Activated CD4-positive, alpha-beta T cell treated with anti-CD3 and anti-CD28 coated beads, Interleukin-2, Interleukin-4, amounts not matched to agents 100 ng/mL and 50 ng/mL, durations not matched to agents 16 hours and 8 hours (primary cell): ENCODE measurements around the gene MS4A6A.
"Not testable (repeated sequence)": the region's sequence is repeated elsewhere in the genome, so short reads cannot be mapped to it uniquely, and the experiment has no call there.

Experiments used
- DNase-seq: peaks from one replicate; pipeline ENCODE4 v3.0.0-alpha.2; 2020; ENCODE audit warnings: low spot score

Gene MS4A6A

GRCh38 chr11:60183591-60184205, 815 bp upstream of the MS4A6A start:
- DNase-seq: no peak

DNA sequence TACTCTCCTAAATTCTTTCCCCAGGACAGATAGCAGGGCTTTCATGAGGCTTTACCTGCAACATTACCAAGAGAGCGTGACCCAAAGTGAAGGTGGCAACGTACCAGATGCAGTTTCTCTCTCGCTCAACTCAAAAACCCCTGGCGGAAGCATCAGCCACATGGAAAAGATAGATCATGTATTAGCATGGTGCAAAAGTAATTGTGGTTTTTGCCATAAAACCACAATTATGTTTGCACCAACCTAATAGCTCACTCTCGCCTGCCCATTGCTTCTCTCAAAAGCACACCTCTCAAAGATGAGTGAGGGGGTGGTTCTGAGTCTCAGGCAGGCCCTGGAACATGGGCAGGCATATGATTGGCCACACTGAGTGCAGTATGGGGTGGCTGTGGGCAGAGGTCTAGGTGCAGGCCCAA, 7.0 kb downstream of the MS4A6A start:
- peak; percentile 5 for DNase-seq

- DNase-seq: no peak
Measured at GRCh38 chr11:60172011-60172410, 10.9 kb downstream of the MS4A6A start.

DNA sequence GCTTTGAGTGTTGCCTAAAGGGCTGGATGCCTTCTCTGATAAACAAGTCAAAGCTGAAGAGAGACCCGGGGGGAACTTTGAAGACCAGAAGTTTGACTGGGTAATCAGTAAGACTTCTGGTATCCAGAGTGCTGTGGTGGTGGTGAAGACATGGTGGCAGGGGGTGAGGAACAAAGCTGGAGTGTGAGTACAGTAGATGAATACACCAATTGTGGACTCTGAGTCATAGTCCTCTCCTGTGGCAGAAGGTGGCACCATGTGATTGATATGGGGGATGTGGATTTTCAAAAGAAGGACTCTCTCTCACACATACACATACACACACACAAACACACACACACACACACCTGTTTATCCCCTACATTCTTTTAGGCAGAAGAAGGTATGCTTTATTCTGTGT, 12.3 kb downstream of the MS4A6A start:
- DNase-seq: no peak

DNA sequence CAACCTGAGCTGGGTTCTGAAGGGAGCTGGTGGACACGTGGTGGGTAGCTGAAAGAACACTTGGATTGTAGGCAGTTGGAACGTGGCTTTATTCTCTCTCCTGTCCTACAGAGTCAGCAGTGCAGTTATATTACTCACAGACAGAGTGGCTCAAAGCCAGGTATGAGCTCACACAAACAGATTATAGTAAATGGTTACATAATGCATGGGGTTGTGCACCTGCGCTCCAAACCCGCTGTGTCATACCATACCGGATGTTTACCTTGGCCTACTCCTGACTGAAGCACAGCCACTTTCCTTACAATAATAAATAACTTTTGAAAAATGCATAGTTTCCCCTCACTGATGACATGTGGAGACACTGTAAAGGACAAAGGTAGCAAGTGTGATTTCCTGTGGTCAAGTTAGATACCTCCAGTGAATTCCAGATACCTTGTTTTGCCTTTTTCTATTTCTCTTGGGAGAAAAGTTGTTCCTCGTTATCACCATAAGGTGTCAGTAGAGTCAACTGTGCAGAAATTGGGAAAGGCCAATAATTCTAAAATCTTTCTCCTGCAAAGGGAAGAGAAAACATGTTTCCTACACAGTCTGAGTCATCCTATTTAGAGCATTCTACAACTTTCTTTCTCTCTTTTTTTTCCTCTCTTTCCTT, 13.5 kb downstream of the MS4A6A start:
- DNase-seq: no peak

DNA sequence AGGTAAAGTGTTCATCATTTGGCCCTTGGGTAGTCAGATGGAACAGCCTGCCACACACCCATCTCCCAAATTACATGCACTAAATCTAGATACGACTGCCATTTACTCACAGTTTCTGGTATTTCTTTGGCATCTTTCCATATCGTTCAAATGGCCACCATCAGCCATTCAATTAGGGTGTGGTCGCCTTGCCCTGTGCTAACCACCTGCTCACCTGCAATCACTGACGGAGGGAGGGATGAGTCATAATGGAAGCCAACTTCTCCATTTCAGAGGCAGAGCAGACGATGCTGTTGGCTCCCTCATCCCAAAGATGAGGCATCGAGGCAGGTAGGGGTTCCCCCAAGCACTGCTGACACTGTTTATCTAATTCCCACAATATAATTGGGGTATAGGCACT, 14.6 kb downstream of the MS4A6A start:
- DNase-seq: no peak

GRCh38 chr11:60165951-60166350, 16.9 kb downstream of the MS4A6A start:
- DNase-seq: no peak

DNA sequence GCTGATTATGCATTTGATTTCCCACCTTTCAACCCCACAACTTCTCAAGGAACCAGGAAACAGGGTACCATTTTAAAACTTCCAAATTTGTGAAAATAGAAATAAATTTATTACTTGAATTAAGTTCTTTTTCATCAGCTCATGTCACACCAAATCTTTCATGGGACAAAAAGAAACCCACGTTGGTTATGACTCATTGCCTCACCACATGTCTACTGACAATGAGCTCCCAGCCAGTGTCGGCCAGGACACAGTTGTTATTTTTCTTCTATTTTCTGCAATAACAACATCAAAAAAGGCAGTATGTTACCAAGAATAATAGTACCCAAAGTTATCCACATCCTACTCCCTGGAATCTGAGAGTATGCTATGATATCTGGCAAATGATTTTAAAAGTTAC, 17.3 kb downstream of the MS4A6A start:
- DNase-seq: no peak

- peak; percentile 52 for DNase-seq
Measured at GRCh38 chr11:60164550-60165075, 18.3 kb downstream of the MS4A6A start.

- no peak for DNase-seq
Measured at GRCh38 chr11:60161766-60162165, 21.1 kb downstream of the MS4A6A start.

DNA sequence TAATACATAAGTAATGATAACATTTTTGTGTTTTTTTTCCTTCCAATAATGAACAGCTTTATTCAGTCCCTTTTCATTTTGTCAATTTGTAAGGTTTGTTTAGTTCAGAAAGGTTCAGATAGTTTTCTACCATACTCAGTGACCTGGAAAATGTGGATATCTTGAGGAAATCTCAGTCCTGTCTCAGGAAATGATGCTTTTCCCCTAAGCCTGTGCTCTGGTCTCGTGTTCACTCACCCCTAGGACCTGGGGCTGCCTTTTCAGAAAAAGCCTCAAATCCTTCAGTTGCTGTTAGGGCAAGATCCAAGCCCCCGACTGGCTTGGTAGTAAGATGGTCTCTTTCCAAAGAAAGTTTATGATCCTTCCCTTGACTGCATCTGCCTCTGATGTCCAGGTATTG, 21.8 kb downstream of the MS4A6A start:
- no peak for DNase-seq

- DNase-seq: no peak
Measured at GRCh38 chr11:60159868-60160267, 23.0 kb downstream of the MS4A6A start.

DNA sequence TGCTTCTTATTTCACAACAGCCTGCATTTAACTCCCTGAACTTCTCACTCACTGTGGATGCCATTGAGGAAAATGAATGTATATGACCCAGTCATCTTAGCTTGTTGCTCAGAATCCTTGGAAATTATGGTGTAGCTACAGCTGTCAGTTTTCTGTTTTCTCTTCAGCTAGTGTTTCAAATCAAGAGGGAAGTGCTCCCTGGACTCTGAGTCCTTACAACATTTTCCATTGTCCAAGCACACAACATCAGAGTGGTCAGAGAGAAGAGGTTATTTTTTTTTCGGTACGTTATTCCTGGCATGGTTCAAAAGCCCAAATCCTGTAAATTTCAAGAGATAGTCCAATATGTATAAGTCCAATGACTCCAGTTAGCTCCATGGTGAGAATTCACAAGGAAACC, 23.6 kb downstream of the MS4A6A start:
- no peak for DNase-seq

DNA sequence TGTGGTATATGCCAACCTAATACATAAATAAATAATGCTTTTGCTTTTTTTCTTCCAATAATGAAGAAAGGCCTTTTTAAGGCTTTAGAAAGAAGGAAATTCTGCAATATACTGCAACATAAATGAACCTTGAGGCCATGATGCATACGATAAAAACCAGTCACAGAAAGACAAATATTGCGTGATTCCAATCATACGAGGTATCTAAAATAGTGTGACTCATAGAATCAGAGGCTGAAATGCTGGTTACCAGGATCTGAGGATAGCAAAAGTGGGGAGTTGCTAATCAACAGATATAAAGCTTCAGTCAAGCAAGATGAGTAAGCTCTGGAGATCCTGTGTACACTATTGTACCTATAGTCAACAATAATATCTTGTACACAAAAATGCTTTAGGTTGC, 24.2 kb downstream of the MS4A6A start:
- DNase-seq: no peak

DNA sequence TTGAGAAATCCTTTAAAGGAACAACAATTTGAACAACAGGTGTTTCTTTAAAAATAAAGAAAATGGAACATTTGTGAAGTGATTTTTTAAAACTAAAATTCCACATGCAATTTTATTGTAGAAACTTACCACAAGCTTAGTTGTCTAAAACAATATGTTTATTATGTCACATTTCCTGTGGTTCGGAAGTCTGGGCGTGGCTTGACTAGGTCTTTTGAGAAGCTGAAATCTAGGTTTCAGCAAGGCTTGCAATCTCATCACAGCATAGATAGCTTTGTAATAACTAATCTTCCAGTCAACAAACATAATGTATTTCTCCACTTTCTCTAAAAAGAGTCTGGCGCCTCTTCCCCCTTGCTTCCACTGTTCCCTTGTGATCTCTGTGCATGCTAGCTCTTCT, 27.0 kb downstream of the MS4A6A start:
- no peak for DNase-seq

DNA sequence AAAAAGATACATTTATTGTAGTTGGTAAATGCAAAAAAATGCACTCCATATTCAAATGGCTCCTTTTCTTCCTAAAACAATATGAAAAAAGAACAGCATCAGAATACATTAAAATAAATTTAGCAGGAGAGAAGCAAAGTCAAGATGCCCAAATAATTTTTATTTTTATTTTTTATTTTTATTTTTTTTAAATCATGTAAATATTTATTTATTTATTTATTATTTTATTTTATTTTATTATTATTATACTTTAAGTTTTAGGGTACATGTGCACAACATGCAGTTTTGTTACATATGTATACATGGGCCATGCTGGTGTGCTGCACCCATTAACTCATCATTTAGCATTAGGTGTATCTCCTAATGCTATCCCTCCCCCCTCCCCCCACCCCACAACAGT, 30.2 kb downstream of the MS4A6A start:
- not testable (repeated sequence) for DNase-seq

- DNase-seq: no peak
Measured at GRCh38 chr11:60150279-60150678, 32.6 kb downstream of the MS4A6A start.

DNA sequence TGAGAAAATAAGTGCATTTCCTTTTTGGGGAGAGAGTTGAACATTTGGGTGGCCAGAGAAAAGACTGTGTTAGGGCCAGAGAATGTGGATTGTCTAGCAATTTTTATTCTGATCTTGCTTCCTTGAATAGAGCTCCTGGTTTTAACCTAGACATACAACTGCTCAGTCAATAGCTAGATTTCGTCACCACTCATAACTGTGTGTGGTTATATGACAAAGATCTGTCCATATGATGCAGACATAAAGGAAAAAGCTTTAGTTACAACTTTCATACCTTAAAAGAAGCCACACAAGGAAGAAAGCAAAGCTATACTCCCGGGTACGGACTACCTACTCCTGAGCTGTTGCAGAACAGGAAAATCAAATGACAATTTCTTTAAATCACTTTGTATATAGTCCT, 37.2 kb downstream of the MS4A6A start:
- no peak for DNase-seq

- no peak for DNase-seq
Measured at GRCh38 chr11:60143768-60144167, 39.1 kb downstream of the MS4A6A start.

- DNase-seq: no peak
Measured at GRCh38 chr11:60133917-60134316, 49.0 kb downstream of the MS4A6A start.

DNA sequence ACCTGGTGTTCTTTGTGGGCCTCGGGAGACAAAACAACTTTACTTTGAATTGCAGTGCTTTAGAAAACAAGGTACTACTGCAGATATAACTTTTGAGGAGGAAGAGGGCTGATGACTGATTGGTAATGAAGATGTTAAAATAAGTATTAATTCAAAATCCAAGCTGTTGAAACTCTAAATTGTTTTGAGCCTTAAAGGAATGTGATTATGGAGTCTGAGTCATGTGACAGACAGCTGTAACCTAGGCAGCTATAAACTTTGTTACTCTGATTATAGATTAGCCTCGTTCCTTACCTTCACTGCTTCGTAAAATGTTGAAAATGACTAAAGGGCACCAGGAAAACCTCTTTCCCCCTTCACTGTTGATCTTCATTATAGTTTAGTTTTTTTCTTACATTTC, 51.0 kb downstream of the MS4A6A start:
- no peak for DNase-seq

- DNase-seq: peak; percentile 41
Measured at GRCh38 chr11:60130496-60130895, 52.4 kb downstream of the MS4A6A start.

DNA sequence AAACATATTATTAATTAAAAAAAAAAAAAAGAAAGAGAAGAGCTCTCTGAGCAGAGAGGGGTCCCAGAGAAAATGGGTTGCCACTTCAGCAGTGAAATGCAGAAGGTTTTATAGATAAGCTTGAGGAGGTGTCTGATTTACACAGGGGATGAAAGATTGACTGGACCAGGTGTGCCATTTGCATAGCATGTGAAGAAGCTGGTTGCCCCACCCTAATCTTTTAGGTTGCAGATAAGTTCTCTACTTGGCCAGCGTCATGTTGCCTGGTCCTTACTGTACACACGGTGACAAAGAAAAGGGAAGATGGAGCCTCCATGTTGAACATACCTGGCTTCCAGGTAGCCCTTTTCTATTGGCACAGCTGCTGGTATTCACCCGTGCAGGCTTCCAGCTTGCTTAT, 53.0 kb downstream of the MS4A6A start:
- no peak for DNase-seq

GRCh38 chr11:60128866-60129265, 54.0 kb downstream of the MS4A6A start:
- DNase-seq: not testable (repeated sequence)
